ENCODE measurements around the gene APOH.

- TF ChIP-seq CTCF (IDR thresholded peaks at IDR 0.05; ENCODE audit: borderline replicate concordance, extremely low read depth, low read length, poor library complexity, severe bottlenecking), result no peak
- TF ChIP-seq EZH2 (IDR thresholded peaks at IDR 0.05; ENCODE audit: borderline replicate concordance, low read depth, low read length, severe bottlenecking), result no peak
Measured at GRCh38 chr17:66167189-66167815, 61.9 kb downstream of the APOH start.

Data from DND-41 (cell line).